ENCODE data around the gene LRCOL1. TPM values are rescaled to one million over a fixed set of nuclear protein-coding genes. Genes with fewer than 3 reads are reported as not detected.
A peak's percentile ranks its signal among the peaks of the same experiment; 100 is the strongest.
"Not testable (repeated sequence)": the region's sequence is repeated elsewhere in the genome, so short reads cannot be mapped to it uniquely, and the experiment has no call there.

The LRCOL1 gene
- total and polyA plus RNA-seq, 2 of the 13 experiments (the other 11 are each of a cell fraction or from before 2014, with no cell fraction given), result not detected

- H3K79me2 ChIP-seq (ENCODE audit: insufficient read depth, low read length); H3K36me3 ChIP-seq (replicated peaks in 1 of 2; ENCODE audit: control insufficient read depth in 1 of 2, insufficient read depth in 2 of 2, low read length in 2 of 2); H3K27ac ChIP-seq (ENCODE audit: extremely low read length, insufficient read depth, low read length); intact Hi-C loops (cut with micrococcal nuclease; ENCODE audit: unreplicated experiment); H4K20me1 ChIP-seq (ENCODE audit: insufficient read depth, low read length); DNase-seq (ENCODE audit: low spot score); H3K4me3 ChIP-seq (replicated peaks in 1 of 3; ENCODE audit: insufficient read depth in 1 of 3, low read depth in 2 of 3, low read length in 3 of 3); ATAC-seq; BruUV-seq (replicated peaks); in situ Hi-C loops (cut with HindIII; ENCODE audit: extremely low pct_ligation_motif_present, low pct_unique_long_range_greater_than_20kb); H3K9ac ChIP-seq (ENCODE audit: insufficient read depth, low read depth, low read length); H2AFZ ChIP-seq (ENCODE audit: low read length); FAIRE-seq; H3K9me3 ChIP-seq (ENCODE audit: low read length): not testable (repeated sequence)
- 34% methylated on average over 6 of the region's 6 CpGs for WGBS (ENCODE audit: low lambda C conversion rate)
- Histone ChIP-seq H3K4me2 (ENCODE audit: low read depth, low read length) (peak overlapping the region; percentile 82; the same call in 1 of the 2 replicates), H3K4me1 (ENCODE audit: insufficient read depth, low read length) (peaks cover 44% of the 10 kb centered on the region), H3K27me3 (ENCODE audit: control insufficient read depth in 1 of 2, insufficient read depth in 2 of 2, low read length in 2 of 2) (peaks cover 5 to 57% of the 10 kb centered on the region in 2 experiments; a peak in 4 of 5 replicates)
- TF ChIP-seq CEBPG (CRISPR knock-in tag; IDR thresholded peaks at IDR 0.05) (peak; percentile 59; the same call in 1 of the 2 replicates), ZNF770 (CRISPR knock-in tag; IDR thresholded peaks at IDR 0.05) (peak; percentile 98), ZMYM3 (CRISPR knock-in tag; IDR thresholded peaks at IDR 0.05) (peak; percentile 62; the same call in 1 of the 2 replicates)
- CTCF ChIA-PET (ENCODE audit: low intra/inter-chr PET ratio, low total read pairs), result interaction anchor here (2.7 kb wide), 1 partner anchor 15 kb away, joined by 36 read pairs; no protein-coding TSS in a partner anchor
- POLR2A ChIA-PET, result interaction anchor here (1.0 kb wide), 1 partner anchor 15 kb away, joined by 3 read pairs; no protein-coding TSS in a partner anchor
Measured at GRCh38 chr12:132599502-132599901, 10.9 kb downstream of the LRCOL1 start.

- ChIA-PET CTCF (ENCODE audit: low intra/inter-chr PET ratio, low total read pairs) (no interaction called here), POLR2A (no interaction called here)
- Histone ChIP-seq H3K4me2 (ENCODE audit: low read depth, low read length) (peak overlapping the region; percentile 33), H3K4me3 (replicated peaks in 1 of 3; ENCODE audit: insufficient read depth in 1 of 3, low read depth in 2 of 3, low read length in 3 of 3) (peak overlapping the region in 2 of 3 experiments; percentile 28 to 35; a peak in 4 of 6 replicates), H3K9me3 (ENCODE audit: low read length) (no peaks in the 10 kb centered on the region), H3K4me1 (ENCODE audit: insufficient read depth, low read length) (peaks cover 44% of the 10 kb centered on the region), H3K9ac (ENCODE audit: insufficient read depth, low read depth, low read length) (no peak overlapping the region), H4K20me1 (ENCODE audit: insufficient read depth, low read length) (no peaks in the 10 kb centered on the region), H3K79me2 (ENCODE audit: insufficient read depth, low read length) (no peaks in the 10 kb centered on the region), H3K27ac (ENCODE audit: extremely low read length, insufficient read depth, low read length) (no peak overlapping the region), H3K27me3 (ENCODE audit: control insufficient read depth in 1 of 2, insufficient read depth in 2 of 2, low read length in 2 of 2) (peaks cover 5 to 44% of the 10 kb centered on the region in 2 experiments; a peak in 4 of 5 replicates), H3K36me3 (replicated peaks in 1 of 2; ENCODE audit: control insufficient read depth in 1 of 2, insufficient read depth in 2 of 2, low read length in 2 of 2) (no peaks in the 10 kb centered on the region), H2AFZ (ENCODE audit: low read length) (no peak overlapping the region)
- intact Hi-C loops (cut with micrococcal nuclease; ENCODE audit: unreplicated experiment), result no loop called here
- 8% methylated on average over 36 of the region's 58 CpGs for WGBS (ENCODE audit: low lambda C conversion rate)
- no TSS peak for BruUV-seq (replicated peaks)
- FAIRE-seq (no peak), DNase-seq (ENCODE audit: low spot score) (no peak), ATAC-seq (no peak)
- in situ Hi-C loops (cut with HindIII; ENCODE audit: extremely low pct_ligation_motif_present, low pct_unique_long_range_greater_than_20kb), result no loop called here
- TF ChIP-seq HNRNPLL (IDR thresholded peaks at IDR 0.05; ENCODE audit: low read depth, low read length, poor library complexity, severe bottlenecking), result peak; percentile 17
- TF ChIP-seq ZBTB14 (CRISPR knock-in tag; IDR thresholded peaks at IDR 0.05), result peak; percentile 42; the same call in 1 of the 2 replicates
- no peak for TF ChIP-seq MLX (CRISPR knock-in tag; IDR thresholded peaks at IDR 0.05)
Measured at GRCh38 chr12:132597333-132598316, 12.8 kb downstream of the LRCOL1 start.

Data from HepG2 (cell line).